BJ (cell line): ENCODE results near the gene CNOT6L. TPM values are rescaled to one million over a fixed set of nuclear protein-coding genes. Genes with fewer than 3 reads are reported as not detected.

Experiments used
- CTCF ChIA-PET: fragments of 350-600 bp; formaldehyde crosslinking; extraction: SDS; loops from one replicate; lab custom pipeline; 2021; ENCODE audit warnings: antibody characterized with exemption, inconsistent platforms; lab: Yijun Ruan, JAX
- POLR2A ChIA-PET: fragments of 300-600 bp; sonication (Branson Sonifier 250); formaldehyde crosslinking; extraction: SDS; loops from one replicate; lab custom pipeline; 2021; ENCODE audit warnings: antibody characterized with exemption; lab: Charles Lee
- DNase-seq: peaks from one replicate; pipeline ENCODE4 v3.0.0-alpha.2; 2011; ENCODE audit warnings: low read depth
- H3K27me3 ChIP-seq: 2 replicates; pipeline ENCODE4 v1.6.0; 2011; ENCODE audit warnings: low read length; ENCODE audit not compliant: control insufficient read depth, insufficient read depth
- H3K36me3 ChIP-seq: 2 replicates; pipeline ENCODE4 v1.5.1; 2011; ENCODE audit warnings: low read length; ENCODE audit not compliant: control insufficient read depth, insufficient read depth
- H3K4me3 ChIP-seq: 2 replicates; pipeline ENCODE4 v1.5.1; 2011; ENCODE audit warnings: low read depth, mild to moderate bottlenecking, control low read depth, low read length
- polyA plus RNA-seq: library from polyadenylated mRNA; depleted of rRNA; stranded (reverse); fragments of >200 nt; gene quantifications from 2 replicates; pipeline ENCODE4 v1.2.3, GENCODE V29; 2011
- TF ChIP-seq, protein P1 (sequence below): IDR thresholded peaks from 2 replicates; pipeline ENCODE4 v1.5.1; 2011; ENCODE audit warnings: low read depth, mild to moderate bottlenecking, control low read depth, inconsistent platforms, low read length, moderate library complexity; ENCODE audit not compliant: insufficient read depth

Gene CNOT6L
- polyA plus RNA-seq, 1 experiment, result 6.4 TPM

DNA sequence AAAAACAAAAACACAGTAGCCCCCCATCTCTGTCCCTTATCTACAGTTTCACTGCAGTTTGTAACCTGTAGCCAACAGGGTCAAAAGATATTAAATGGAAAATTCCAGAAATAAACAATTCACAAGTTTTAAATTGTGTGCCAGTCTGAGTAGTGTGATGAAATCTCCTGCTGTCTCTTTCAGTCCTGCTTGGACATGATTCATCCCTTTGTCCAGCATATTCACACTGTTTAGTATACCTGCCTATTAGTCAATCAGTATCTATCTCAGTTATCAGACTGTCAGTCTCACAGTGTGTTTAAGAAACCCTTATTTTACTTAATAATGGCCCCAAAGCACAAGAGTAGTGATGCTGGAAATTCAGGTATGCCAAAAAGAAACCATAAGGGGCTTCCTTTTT is 21.9 kb downstream of the CNOT6L start:
- DNase-seq, result no peak
- TF ChIP-seq, protein P1, sequence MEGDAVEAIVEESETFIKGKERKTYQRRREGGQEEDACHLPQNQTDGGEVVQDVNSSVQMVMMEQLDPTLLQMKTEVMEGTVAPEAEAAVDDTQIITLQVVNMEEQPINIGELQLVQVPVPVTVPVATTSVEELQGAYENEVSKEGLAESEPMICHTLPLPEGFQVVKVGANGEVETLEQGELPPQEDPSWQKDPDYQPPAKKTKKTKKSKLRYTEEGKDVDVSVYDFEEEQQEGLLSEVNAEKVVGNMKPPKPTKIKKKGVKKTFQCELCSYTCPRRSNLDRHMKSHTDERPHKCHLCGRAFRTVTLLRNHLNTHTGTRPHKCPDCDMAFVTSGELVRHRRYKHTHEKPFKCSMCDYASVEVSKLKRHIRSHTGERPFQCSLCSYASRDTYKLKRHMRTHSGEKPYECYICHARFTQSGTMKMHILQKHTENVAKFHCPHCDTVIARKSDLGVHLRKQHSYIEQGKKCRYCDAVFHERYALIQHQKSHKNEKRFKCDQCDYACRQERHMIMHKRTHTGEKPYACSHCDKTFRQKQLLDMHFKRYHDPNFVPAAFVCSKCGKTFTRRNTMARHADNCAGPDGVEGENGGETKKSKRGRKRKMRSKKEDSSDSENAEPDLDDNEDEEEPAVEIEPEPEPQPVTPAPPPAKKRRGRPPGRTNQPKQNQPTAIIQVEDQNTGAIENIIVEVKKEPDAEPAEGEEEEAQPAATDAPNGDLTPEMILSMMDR, result no peak
- H3K27me3 ChIP-seq, result no peaks in the 10 kb centered on the region
- POLR2A ChIA-PET, result no interaction called here
- H3K36me3 ChIP-seq, result no peaks in the 10 kb centered on the region
- no peak overlapping the region for H3K4me3 ChIP-seq
- CTCF ChIA-PET, result no interaction called here

DNA sequence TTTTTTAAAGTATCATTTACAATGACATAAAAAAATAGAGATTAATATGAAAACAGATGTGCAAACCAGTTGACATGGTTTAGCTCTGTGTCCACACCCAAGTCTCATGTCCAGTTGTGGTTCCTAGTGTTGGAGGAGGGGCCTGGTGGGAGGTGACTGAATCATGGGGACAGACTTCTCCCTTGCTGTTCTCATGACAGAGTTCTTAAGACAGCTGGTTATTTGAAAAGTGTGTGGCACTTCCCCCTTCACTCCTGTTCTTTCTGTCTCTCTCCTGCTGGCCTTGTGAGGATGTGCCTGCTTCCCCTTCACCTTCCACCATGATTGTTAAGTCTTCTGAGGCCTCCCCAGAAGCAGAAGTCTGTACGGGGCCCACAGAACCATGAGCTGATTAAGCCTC is 23.8 kb downstream of the CNOT6L start:
- no peaks in the 10 kb centered on the region for H3K27me3 ChIP-seq
- POLR2A ChIA-PET, result no interaction called here
- DNase-seq, result no peak
- CTCF ChIA-PET, result interaction anchor here (0.8 to 0.9 kb wide), 2 partner anchors 10 to 176 kb away, joined by 3 read pairs; no protein-coding TSS in a partner anchor
- no peak overlapping the region for H3K4me3 ChIP-seq
- TF ChIP-seq, protein P1, result no peak
- H3K36me3 ChIP-seq, result no peaks in the 10 kb centered on the region

DNA sequence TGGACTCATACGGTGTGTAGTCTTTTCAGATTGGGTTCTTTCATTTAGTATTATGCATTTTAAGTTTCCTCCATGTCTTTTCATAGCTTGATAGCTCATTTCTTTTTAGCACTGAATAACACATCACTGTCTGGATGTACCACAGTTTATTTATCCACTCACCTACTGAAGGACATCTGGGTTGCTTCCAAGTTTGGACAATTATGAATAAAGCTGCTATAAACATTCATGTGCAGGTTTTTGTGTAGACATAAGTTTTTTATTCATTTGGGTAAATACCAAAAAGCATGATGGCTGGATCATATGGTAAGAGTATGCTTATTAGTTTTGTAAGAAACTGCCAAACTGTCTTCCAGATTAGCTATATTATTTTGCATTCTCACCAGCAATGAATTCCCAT is 29.0 kb downstream of the CNOT6L start:
- ChIA-PET CTCF (no interaction called here), POLR2A (interaction anchor here (0.7 kb wide), 1 partner anchor 99 kb away, joined by 4 read pairs; no protein-coding TSS in a partner anchor)
- TF ChIP-seq, protein P1, result no peak
- DNase-seq, result no peak
- Histone ChIP-seq H3K27me3 (no peaks in the 10 kb centered on the region), H3K4me3 (no peak overlapping the region), H3K36me3 (no peaks in the 10 kb centered on the region)

DNA sequence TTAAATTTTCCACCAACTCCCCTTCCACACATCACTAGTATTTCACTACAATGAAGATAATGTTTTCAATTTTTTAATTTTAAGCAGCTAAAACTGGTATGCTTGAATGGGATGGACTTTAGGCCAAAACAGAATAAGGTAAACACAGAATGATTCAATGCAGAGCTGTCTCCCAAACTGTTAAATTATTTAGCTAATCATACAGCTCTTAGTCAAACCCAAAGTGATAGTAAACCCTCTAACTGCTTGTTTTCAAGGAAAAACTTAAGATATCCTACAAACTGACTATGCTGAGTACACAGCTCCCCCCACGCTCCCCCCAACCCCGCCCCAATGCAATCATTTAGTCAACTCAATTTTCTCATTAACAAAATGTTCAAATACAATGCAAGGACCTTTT is 30.2 kb downstream of the CNOT6L start:
- POLR2A ChIA-PET, result no interaction called here
- CTCF ChIA-PET, result interaction anchor here (0.7 kb wide), 1 partner anchor 1444 kb away, joined by 3 read pairs; no protein-coding TSS in a partner anchor
- TF ChIP-seq, protein P1, result no peak
- no peak overlapping the region for H3K4me3 ChIP-seq
- H3K27me3 ChIP-seq, result no peaks in the 10 kb centered on the region
- DNase-seq, result no peak
- no peaks in the 10 kb centered on the region for H3K36me3 ChIP-seq

DNA sequence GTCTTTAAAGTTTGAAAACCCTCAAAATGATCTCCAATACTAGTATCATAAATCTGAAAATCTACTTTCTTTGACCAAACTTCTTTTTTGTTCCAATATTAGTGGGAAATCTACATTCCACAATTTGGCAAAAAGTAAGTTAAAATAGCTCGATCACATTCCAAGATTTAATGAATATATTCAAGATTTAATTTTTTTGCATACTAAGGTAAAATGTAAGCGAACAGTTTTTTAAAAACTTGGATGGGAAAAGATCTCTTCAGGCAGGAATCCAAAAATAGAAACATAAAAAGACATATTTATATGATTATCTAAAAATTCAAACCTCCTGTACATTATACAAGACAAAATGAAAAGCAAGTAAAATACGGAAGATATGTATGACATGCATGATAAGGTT is 31.2 kb downstream of the CNOT6L start:
- TF ChIP-seq, protein P1, result no peak
- Histone ChIP-seq H3K27me3 (no peaks in the 10 kb centered on the region), H3K4me3 (no peak overlapping the region), H3K36me3 (no peaks in the 10 kb centered on the region)
- no peak for DNase-seq
- CTCF ChIA-PET, result no interaction called here
- POLR2A ChIA-PET, result no interaction called here
